PC-9 (cell line): Measurements from ENCODE around the gene ARHGAP45. TPM values are rescaled to one million over a fixed set of nuclear protein-coding genes. Genes with fewer than 3 reads are reported as not detected.

Source experiments
- BruUV-seq: library from RNA; stranded (reverse); fragments of 400-500 nt; replicated peaks from 2 replicates; lab custom pipeline; 2021; lab: Mats Ljungman, UMichigan
- CTCF ChIA-PET: fragments of 300-600 bp; sonication (Branson Sonifier 250); formaldehyde crosslinking; loops from one replicate; lab custom pipeline; 2022; ENCODE audit warnings: antibody characterized with exemption; lab: Charles Lee
- POLR2A ChIA-PET: fragments of 300-600 bp; sonication (Branson Sonifier 250); formaldehyde crosslinking; loops from one replicate; lab custom pipeline; 2022; ENCODE audit warnings: antibody characterized with exemption; ENCODE audit not compliant: unreplicated experiment; lab: Charles Lee
- DNase-seq, 2 experiments: peaks; one replicate each; pipeline versions ENCODE4 v3.0.0 to v3.0.0-alpha.2; 2015 to 2022; ENCODE audit warnings: mixed read lengths in 1 of 2
- H2AFZ ChIP-seq: fragments of 200-600 bp; sonication (generic); 2 replicates; pipeline ENCODE4 v1.8.1; 2017; ENCODE audit warnings: antibody characterized with exemption
- H3F3A ChIP-seq: fragments of 200-600 bp; sonication (generic); 2 replicates; pipeline ENCODE4 v1.8.1; 2017; ENCODE audit warnings: antibody characterized with exemption, mild to moderate bottlenecking, low read depth; ENCODE audit not compliant: insufficient read depth
- H3K27ac ChIP-seq: fragments of 200-600 bp; sonication (generic); 2 replicates; pipeline ENCODE4 v1.6.1; 2016; ENCODE audit warnings: mixed run types
- H3K27me3 ChIP-seq: fragments of 200-600 bp; sonication (generic); 2 replicates; pipeline ENCODE4 v1.6.1; 2016; ENCODE audit warnings: low read depth, mixed run types; ENCODE audit not compliant: insufficient read depth
- H3K36me3 ChIP-seq: fragments of 200-600 bp; sonication (generic); 2 replicates; pipeline ENCODE4 v1.6.1; 2016; ENCODE audit warnings: low read depth, mixed run types
- H3K4me1 ChIP-seq: fragments of 200-600 bp; sonication (generic); replicated peaks from 2 replicates; pipeline ENCODE4 v1.6.1; 2016; ENCODE audit warnings: mixed run types; ENCODE audit not compliant: insufficient read depth
- H3K4me2 ChIP-seq: fragments of 200-600 bp; sonication (generic); 2 replicates; pipeline ENCODE4 v1.6.1; 2017; ENCODE audit warnings: mixed run types
- H3K4me3 ChIP-seq: fragments of 200-600 bp; sonication (generic); 2 replicates; pipeline ENCODE4 v1.6.1; 2016; ENCODE audit warnings: mixed run types
- H3K79me2 ChIP-seq: fragments of 200-600 bp; sonication (generic); 2 replicates; pipeline ENCODE4 v1.6.1; 2017; ENCODE audit warnings: low read depth, mixed run types
- H3K9me2 ChIP-seq: fragments of 200-600 bp; sonication (generic); 2 replicates; pipeline ENCODE4 v1.8.1; 2017; ENCODE audit warnings: mild to moderate bottlenecking; ENCODE audit not compliant: insufficient read depth
- H3K9me3 ChIP-seq: fragments of 200-600 bp; sonication (generic); 2 replicates; pipeline ENCODE4 v1.8.1; 2016; ENCODE audit warnings: low read depth; ENCODE audit not compliant: insufficient read depth
- H4K20me1 ChIP-seq: fragments of 200-600 bp; sonication (generic); 2 replicates; pipeline ENCODE4 v1.8.1; 2017; ENCODE audit not compliant: insufficient read depth
- EZH2 ChIP-seq: fragments of 200-600 bp; sonication (generic); IDR thresholded peaks from 2 replicates; pipeline ENCODE4 v1.8.0; 2017; ENCODE audit warnings: antibody characterized with exemption, low read depth
- intact Hi-C: fragments of 100-400 bp; cut with micrococcal nuclease; formaldehyde crosslinking; loops from one replicate; pipeline ENCODE4 v1.10.0; 2022; ENCODE audit not compliant: unreplicated experiment
- total RNA-seq: library from RNA; stranded (reverse); gene quantifications from 2 replicates; pipeline ENCODE4 v1.2.3, GENCODE V29; 2021
- TF ChIP-seq, protein P1 (sequence below): fragments of 200-600 bp; sonication (generic); conservative IDR thresholded peaks from 2 replicates; pipeline ENCODE4 v1.6.1; 2017; ENCODE audit warnings: mixed run types, antibody characterized with exemption, mild to moderate bottlenecking, moderate library complexity

Gene ARHGAP45
- total RNA-seq, 1 experiment from 2014 or later = 20.2 TPM

DNA sequence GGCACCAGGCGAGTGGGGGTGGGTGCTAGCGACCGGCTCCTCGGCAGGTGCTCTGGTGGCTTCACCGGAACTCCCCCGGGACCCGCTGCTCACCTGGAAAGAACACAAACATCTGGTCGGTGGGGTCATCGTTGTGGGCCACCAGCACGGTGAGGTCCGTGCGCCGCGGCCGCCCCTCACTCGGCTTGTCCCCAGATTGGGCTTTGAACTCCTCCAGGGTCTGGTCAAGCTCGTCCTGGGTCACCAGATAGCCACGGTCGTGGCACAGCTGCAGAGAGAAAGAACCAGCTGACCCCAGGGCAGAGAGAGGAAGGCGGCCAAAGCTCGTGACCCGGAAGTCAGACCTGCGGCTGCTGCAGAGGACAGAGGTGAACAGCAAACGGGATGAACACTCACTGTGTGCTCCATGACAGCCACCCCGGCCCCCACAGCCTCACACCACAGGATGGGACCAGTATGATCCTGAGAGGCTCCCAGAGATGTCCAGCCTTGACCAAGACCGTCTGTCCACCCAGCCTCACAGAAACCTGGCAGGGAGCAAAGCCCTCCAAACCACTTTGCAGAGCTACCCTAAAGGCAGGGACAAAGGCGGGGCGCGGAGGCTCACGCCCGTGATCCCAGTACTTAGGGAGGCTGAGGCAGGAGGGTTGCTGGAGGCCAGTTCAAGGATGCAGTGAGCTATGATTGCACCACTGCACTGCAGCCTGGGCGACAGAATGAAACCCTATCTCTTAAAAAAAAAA lies 27.0 kb downstream of the ARHGAP45 start:
- peaks cover 20% of the 10 kb centered on the region for H3F3A ChIP-seq
- H3K4me1 ChIP-seq = peaks cover 23% of the 10 kb centered on the region
- BruUV-seq = no TSS peak
- CTCF ChIA-PET = interaction anchor here (0.7 kb wide), 1 partner anchor 12 kb away, joined by 3 read pairs; no protein-coding TSS in a partner anchor
- peaks cover 32% of the 10 kb centered on the region for H3K79me2 ChIP-seq
- H3K36me3 ChIP-seq = peaks cover 3% of the 10 kb centered on the region; the same call in 1 of the 2 replicates
- no peak for DNase-seq
- H3K9me2 ChIP-seq = no peaks in the 10 kb centered on the region
- intact Hi-C loops = no loop called here
- TF ChIP-seq, protein P1, sequence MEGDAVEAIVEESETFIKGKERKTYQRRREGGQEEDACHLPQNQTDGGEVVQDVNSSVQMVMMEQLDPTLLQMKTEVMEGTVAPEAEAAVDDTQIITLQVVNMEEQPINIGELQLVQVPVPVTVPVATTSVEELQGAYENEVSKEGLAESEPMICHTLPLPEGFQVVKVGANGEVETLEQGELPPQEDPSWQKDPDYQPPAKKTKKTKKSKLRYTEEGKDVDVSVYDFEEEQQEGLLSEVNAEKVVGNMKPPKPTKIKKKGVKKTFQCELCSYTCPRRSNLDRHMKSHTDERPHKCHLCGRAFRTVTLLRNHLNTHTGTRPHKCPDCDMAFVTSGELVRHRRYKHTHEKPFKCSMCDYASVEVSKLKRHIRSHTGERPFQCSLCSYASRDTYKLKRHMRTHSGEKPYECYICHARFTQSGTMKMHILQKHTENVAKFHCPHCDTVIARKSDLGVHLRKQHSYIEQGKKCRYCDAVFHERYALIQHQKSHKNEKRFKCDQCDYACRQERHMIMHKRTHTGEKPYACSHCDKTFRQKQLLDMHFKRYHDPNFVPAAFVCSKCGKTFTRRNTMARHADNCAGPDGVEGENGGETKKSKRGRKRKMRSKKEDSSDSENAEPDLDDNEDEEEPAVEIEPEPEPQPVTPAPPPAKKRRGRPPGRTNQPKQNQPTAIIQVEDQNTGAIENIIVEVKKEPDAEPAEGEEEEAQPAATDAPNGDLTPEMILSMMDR = no peak
- no peak for TF ChIP-seq EZH2
- peak overlapping the region; percentile 96 for H3K4me3 ChIP-seq
- no peaks in the 10 kb centered on the region for H3K27me3 ChIP-seq
- peaks cover 20% of the 10 kb centered on the region for H4K20me1 ChIP-seq
- no peak overlapping the region for H2AFZ ChIP-seq
- peak overlapping the region; percentile 97 for H3K4me2 ChIP-seq
- H3K27ac ChIP-seq = no peak overlapping the region
- POLR2A ChIA-PET = interaction anchor here (0.5 to 0.6 kb wide), 2 partner anchors 17 to 58 kb away, joined by 3 to 5 read pairs; no protein-coding TSS in a partner anchor
- no peaks in the 10 kb centered on the region for H3K9me3 ChIP-seq

DNA sequence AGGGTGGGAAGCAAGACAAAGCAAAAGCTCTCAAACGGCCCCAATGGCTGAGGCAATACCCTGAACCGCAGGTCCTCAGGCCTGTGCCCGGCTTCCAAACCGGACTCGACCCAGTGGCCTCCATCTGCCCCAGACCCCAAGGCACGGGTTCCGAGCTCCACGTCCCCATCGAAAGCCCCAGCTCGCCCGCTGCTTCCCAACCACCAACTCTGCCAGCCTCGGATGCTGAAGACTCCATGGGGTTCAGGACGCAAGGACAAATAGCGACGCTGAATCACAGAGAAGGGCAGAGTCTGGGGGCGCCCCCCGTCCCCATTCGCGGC lies 27.6 kb downstream of the ARHGAP45 start:
- intact Hi-C loops = no loop called here

DNA sequence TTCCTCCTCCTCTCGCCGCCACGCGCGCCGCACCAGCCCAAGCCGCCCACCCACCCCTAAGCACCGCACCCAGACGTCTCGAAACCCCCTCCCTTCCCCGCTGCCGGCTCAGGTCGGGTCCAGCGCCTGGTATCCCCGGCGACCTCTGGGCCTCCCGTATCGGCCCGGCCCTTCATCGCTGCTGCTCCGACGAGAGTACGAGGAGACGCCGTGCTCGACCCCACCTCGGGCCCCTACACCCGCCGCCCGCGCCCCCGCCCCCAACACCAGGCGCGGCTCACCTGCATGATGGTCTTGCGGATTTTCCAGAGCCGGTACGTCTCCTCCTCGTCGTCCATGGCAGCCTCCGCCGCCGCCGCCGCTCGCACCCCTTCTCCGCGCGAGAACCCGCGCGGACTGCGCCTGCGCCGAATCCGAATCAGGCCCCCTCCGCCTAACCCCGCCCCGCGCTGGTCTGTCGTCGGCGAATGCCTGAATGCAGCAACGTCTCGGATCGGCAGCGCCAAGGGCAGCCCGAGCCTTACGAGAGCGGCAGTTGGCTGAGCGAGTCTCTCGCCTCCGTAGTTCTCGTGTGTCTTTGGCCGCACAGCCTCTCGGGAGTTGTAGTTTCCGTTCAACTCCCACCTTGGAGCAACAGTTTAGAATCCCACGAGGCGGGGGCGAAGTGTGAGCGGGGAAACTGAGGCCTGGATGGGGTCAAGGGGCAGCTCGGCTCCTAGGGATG lies 28.2 kb downstream of the ARHGAP45 start, which contains the start of gene POLR2E:
Gene POLR2E, minus strand, starts transcription at position 398 of the 724 bp plus-strand sequence. Its CDS starts 60 bp downstream, at position 338.
- ChIA-PET POLR2A (no interaction called here), CTCF (interaction anchor here (0.7 kb wide), 1 partner anchor 14 kb away, joined by 3 read pairs; no protein-coding TSS in a partner anchor)
- peaks cover 31% of the 10 kb centered on the region for H3F3A ChIP-seq
- no peaks in the 10 kb centered on the region for H3K9me2 ChIP-seq
- H2AFZ ChIP-seq = no peak within 1 kb of the TSS
- H3K9me3 ChIP-seq = peaks cover 6% of the 10 kb centered on the region; the same call in 1 of the 2 replicates
- H3K4me3 ChIP-seq = peak within 1 kb of the TSS; percentile 96
- no peaks in the 10 kb centered on the region for H3K27me3 ChIP-seq
- H3K27ac ChIP-seq = no peak within 1 kb of the TSS
- TF ChIP-seq, protein P1 = no peak
- no peak for TF ChIP-seq EZH2
- no peaks in the 10 kb centered on the region; the same call in 1 of the 2 replicates for H3K36me3 ChIP-seq
- H3K4me1 ChIP-seq = peaks cover 35% of the 10 kb centered on the region
- DNase-seq = peak; percentile 90 to 97
- peaks cover 32% of the 10 kb centered on the region for H3K79me2 ChIP-seq
- peaks cover 20% of the 10 kb centered on the region for H4K20me1 ChIP-seq
- intact Hi-C loops = loop anchor here (5.0 kb wide), 1 partner anchor 37 kb away; no protein-coding TSS in a partner anchor
- BruUV-seq = no TSS peak
- H3K4me2 ChIP-seq = peak within 1 kb of the TSS; percentile 97

More for the DNA sequence above, 27.6 kb downstream of the ARHGAP45 start:
- Histone ChIP-seq H3K4me2 (peak overlapping the region; percentile 97), H2AFZ (no peak overlapping the region), H3F3A (peaks cover 26% of the 10 kb centered on the region), H3K79me2 (peaks cover 32% of the 10 kb centered on the region), H3K36me3 (no peaks in the 10 kb centered on the region; the same call in 1 of the 2 replicates), H3K9me2 (no peaks in the 10 kb centered on the region), H3K27ac (no peak overlapping the region), H3K9me3 (peaks cover under 1% of the 10 kb centered on the region; the same call in 1 of the 2 replicates), H3K27me3 (no peaks in the 10 kb centered on the region), H3K4me1 (peaks cover 29% of the 10 kb centered on the region), H4K20me1 (peaks cover 20% of the 10 kb centered on the region), H3K4me3 (peak overlapping the region; percentile 96)
- CTCF ChIA-PET = interaction anchor here (0.7 kb wide), 1 partner anchor 13 kb away, joined by 3 read pairs; no protein-coding TSS in a partner anchor
- no peak for DNase-seq
- TF ChIP-seq, protein P1 = no peak
- no peak for TF ChIP-seq EZH2
- BruUV-seq = TSS peak; percentile 43
- POLR2A ChIA-PET = interaction anchor here (0.5 to 0.6 kb wide), 2 partner anchors 17 to 57 kb away, joined by 3 to 5 read pairs; no protein-coding TSS in a partner anchor
